Nasal cavity respiratory epithelium epithelial cell of viscerocranial mucosa (primary cell): ENCODE measurements around the gene VGLL3. TPM values are rescaled to one million over a fixed set of nuclear protein-coding genes. Genes with fewer than 3 reads are reported as not detected.

ENCODE experiments used
- total RNA-seq: library from RNA; depleted of rRNA; stranded (reverse); fragments of >200 nt; gene quantifications from 2 replicates; pipeline ENCODE4 v1.2.3, GENCODE V29; 2014

Gene VGLL3, protein sequence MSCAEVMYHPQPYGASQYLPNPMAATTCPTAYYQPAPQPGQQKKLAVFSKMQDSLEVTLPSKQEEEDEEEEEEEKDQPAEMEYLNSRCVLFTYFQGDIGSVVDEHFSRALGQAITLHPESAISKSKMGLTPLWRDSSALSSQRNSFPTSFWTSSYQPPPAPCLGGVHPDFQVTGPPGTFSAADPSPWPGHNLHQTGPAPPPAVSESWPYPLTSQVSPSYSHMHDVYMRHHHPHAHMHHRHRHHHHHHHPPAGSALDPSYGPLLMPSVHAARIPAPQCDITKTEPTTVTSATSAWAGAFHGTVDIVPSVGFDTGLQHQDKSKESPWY
- total RNA-seq = 7.5 and 14.7 TPM in 2 replicates

DNA sequence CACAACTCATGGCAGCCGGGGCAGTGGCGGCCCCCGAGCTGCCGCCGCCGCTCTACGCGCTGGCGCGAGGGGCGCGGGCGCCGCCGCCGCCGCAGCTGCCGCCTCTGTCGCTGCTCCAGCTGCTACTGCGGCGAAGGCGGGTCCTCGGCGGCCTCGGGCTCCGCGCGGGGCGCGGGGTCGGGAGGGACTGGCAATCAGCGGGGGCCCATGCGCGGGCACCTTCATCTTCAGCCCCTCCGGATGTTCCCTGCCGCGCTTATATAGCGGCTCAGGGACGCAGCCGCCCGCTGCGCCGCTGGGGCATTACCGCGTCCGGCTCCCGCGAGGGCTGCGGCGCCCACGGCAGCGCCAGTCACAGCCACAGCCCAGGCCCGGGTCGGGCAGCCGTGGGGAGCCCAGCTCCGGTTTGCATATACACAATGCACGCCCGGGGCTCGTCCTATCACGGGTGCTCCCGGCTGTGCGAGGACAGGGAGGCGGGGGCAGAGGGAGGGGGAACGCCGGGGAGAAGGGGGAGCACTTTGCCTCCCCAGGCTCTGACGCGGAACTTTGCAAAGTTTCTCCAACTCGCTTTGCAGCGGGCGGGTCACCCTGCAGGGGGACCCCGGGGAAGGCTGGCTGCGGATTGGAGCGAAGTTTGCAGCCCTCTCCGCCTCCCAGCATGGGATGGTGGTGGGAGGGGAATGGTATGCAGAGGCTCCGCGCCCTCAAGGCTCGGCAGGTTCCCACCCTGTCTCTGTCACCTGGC, at the start of gene VGLL3:
Gene VGLL3 (minus strand): TSS at position 416 of the 748 bp plus-strand sequence. CDS start 406 bp downstream, at position 10.

Other genes starting within 250 kb of the VGLL3 start
- gene CHMP2B, start 236.2 kb upstream of the VGLL3 start, total RNA-seq = 39.5 and 40.0 TPM in 2 replicates